Breast epithelium (tissue), 4 donors: ENCODE measurements around the gene GMDS. TPM values are rescaled to one million over a fixed set of nuclear protein-coding genes. Genes with fewer than 3 reads are reported as not detected.

Source experiments
- DNase-seq, 2 donors: peaks; one replicate each; pipeline ENCODE4 v3.0.0-alpha.2; 2019; ENCODE audit warnings: low spot score in 2 of 2
- H3K27ac ChIP-seq, 2 donors: fragments of 200-600 bp; sonication (generic) in 1 of 2; one replicate each; pipeline ENCODE4 v1.5.1; 2016 to 2019; ENCODE audit warnings: mild to moderate bottlenecking in 1 of 2
- H3K27me3 ChIP-seq, 2 donors: fragments of 200-600 bp; sonication (generic) in 1 of 2; one replicate each; pipeline versions ENCODE4 v1.5.1 to v1.6.0; 2017 to 2019; ENCODE audit warnings: control low read depth in 1 of 2, mild to moderate bottlenecking in 1 of 2
- H3K36me3 ChIP-seq: fragments of 200-600 bp; one replicate; pipeline ENCODE4 v1.5.1; 2019
- H3K4me1 ChIP-seq, 2 donors: fragments of 200-600 bp; sonication (generic); one replicate each; pipeline ENCODE4 v1.5.1; 2016 to 2019; ENCODE audit warnings: control low read depth in 1 of 2
- H3K4me3 ChIP-seq, 3 donors: fragments of 200-600 bp; sonication (generic); 1 replicate in 2 of 3; 2 replicates in 1 of 3; pipeline ENCODE4 v1.5.1; 2016 to 2019; ENCODE audit warnings: mild to moderate bottlenecking in 3 of 3, moderate library complexity in 2 of 3
- H3K9me3 ChIP-seq, 2 donors: fragments of 200-600 bp; sonication (generic) in 1 of 2; one replicate each; pipeline ENCODE4 v1.5.1; 2016 to 2019; ENCODE audit warnings: control low read depth in 1 of 2
- CTCF ChIP-seq, 3 donors: fragments of 450-650 bp; IDR thresholded peaks; one replicate each; pipeline ENCODE4 v1.5.1; 2016 to 2017; ENCODE audit warnings: antibody characterized with exemption in 3 of 3, mild to moderate bottlenecking in 3 of 3, moderate library complexity in 3 of 3
- POLR2A ChIP-seq: fragments of 450-650 bp; IDR thresholded peaks from one replicate; pipeline ENCODE4 v1.6.1; 2016; ENCODE audit warnings: antibody characterized with exemption, mild to moderate bottlenecking, moderate library complexity
- POLR2AphosphoS5 ChIP-seq, 3 donors: sonication (generic); formaldehyde crosslinking; IDR thresholded peaks; one replicate each; pipeline ENCODE4 v1.6.1; 2017; ENCODE audit warnings: antibody characterized with exemption in 3 of 3
- intact Hi-C: fragments of 100-400 bp; cut with DNase I; formaldehyde crosslinking; loops from one replicate; pipeline ENCODE4 v1.15.1; 2023; ENCODE audit warnings: low total_unique reads
- total RNA-seq, 3 donors: library from RNA; depleted of rRNA; stranded (reverse); fragments of >200 nt; gene quantifications; one replicate each; pipeline ENCODE4 v1.1.0, GENCODE V29; 2016

Gene GMDS
- total RNA-seq, 3 donors from 2014 or later: 7.5 to 29.2 (median 17.0) TPM

DNA sequence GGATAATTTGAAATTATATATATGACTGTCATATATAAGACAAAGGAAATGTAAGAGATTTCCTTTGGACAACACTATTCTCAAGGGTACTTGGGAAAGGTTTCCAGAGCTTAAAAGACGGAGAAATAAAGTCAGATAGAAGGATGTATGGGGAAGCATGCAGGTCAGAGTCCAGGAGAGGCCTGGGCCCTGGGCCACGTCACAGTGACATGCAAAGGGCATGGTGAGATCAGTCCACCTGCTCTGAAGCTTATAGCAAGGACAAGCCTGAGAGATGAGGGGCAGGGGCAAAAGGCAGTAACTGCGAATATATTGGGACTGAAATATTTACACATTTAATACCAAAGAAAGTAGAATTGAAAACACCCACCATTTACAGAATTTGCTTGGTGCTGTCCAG, 24.6 kb upstream of the GMDS start:
- H3K36me3 ChIP-seq: no peaks in the 10 kb centered on the region
- no peaks in the 10 kb centered on the region for H3K9me3 ChIP-seq
- no peak overlapping the region for H3K4me3 ChIP-seq
- no peaks in the 10 kb centered on the region for H3K27me3 ChIP-seq
- no peaks in the 10 kb centered on the region for H3K4me1 ChIP-seq
- no peak overlapping the region for H3K27ac ChIP-seq
- no peak for DNase-seq
- TF ChIP-seq POLR2AphosphoS5 (IDR thresholded peaks at IDR 0.05) (no peak), POLR2A (no peak), CTCF (IDR thresholded peaks at IDR 0.05) (no peak)
- intact Hi-C loops: no loop called here

- TF ChIP-seq POLR2AphosphoS5 (IDR thresholded peaks at IDR 0.05) (no peak), POLR2A (no peak), CTCF (IDR thresholded peaks at IDR 0.05) (no peak)
- intact Hi-C loops: no loop called here
- no peak for DNase-seq
- H3K27ac ChIP-seq: no peak overlapping the region
- H3K9me3 ChIP-seq: no peaks in the 10 kb centered on the region
- no peak overlapping the region for H3K4me3 ChIP-seq
- no peaks in the 10 kb centered on the region for H3K27me3 ChIP-seq
- H3K36me3 ChIP-seq: no peaks in the 10 kb centered on the region
- no peaks in the 10 kb centered on the region for H3K4me1 ChIP-seq
Measured at GRCh38 chr6:2266841-2267240, 21.4 kb upstream of the GMDS start.

DNA sequence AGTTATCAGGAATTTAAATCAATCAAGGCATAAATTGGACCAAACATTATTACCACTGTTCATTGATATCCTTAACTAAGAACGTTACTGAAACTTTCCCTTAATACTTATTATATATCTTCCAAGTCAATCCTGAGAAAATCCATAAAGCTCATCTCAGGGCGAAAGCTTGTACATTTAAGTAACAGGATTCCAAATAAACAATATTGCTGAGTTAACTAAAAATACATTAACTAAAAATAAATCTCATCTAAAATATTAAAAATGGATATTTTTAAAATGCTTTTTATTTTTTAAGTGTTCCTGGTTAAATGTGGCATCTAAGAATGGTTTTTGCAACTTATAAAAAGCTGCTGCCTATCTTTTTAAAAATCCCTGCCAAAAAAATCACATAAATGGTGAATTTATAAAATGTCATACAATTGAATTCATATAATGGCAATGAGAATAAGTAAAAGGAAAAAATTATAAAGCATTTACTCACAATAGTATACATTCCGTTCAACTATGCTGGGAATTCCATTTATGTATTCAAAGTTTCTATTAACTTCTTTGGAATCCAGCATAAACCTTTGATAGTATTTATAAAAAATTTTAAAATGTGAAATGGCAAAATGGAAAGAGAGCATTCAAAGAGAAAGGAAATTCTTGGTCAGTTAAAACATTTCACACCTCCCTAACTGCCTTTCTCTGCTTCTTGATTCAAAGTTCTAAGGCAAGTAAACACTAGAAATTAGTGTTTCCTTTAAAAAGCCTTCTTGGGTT, 20.8 kb upstream of the GMDS start:
- H3K4me3 ChIP-seq: no peak overlapping the region
- no peaks in the 10 kb centered on the region for H3K4me1 ChIP-seq
- H3K27me3 ChIP-seq: no peaks in the 10 kb centered on the region
- no peaks in the 10 kb centered on the region for H3K36me3 ChIP-seq
- no peaks in the 10 kb centered on the region for H3K9me3 ChIP-seq
- no peak for DNase-seq
- TF ChIP-seq CTCF (IDR thresholded peaks at IDR 0.05): no peak
- no peak for TF ChIP-seq POLR2A
- no peak for TF ChIP-seq POLR2AphosphoS5 (IDR thresholded peaks at IDR 0.05)
- no peak overlapping the region for H3K27ac ChIP-seq
- intact Hi-C loops: no loop called here

- H3K36me3 ChIP-seq: no peaks in the 10 kb centered on the region
- TF ChIP-seq POLR2AphosphoS5 (IDR thresholded peaks at IDR 0.05): no peak
- no peak for TF ChIP-seq POLR2A
- no peak for TF ChIP-seq CTCF (IDR thresholded peaks at IDR 0.05)
- intact Hi-C loops: no loop called here
Measured at GRCh38 chr6:2264932-2265331, 19.5 kb upstream of the GMDS start.

GRCh38 chr6:2263896-2264295, 18.5 kb upstream of the GMDS start:
- H3K27me3 ChIP-seq: no peaks in the 10 kb centered on the region
- no peak for DNase-seq
- intact Hi-C loops: no loop called here
- no peaks in the 10 kb centered on the region for H3K9me3 ChIP-seq
- H3K4me1 ChIP-seq: no peaks in the 10 kb centered on the region
- no peaks in the 10 kb centered on the region for H3K36me3 ChIP-seq
- TF ChIP-seq CTCF (IDR thresholded peaks at IDR 0.05): no peak
- TF ChIP-seq POLR2A: no peak
- no peak for TF ChIP-seq POLR2AphosphoS5 (IDR thresholded peaks at IDR 0.05)
- H3K4me3 ChIP-seq: no peak overlapping the region
- no peak overlapping the region for H3K27ac ChIP-seq

More at GRCh38 chr6:2264932-2265331, 19.5 kb upstream of the GMDS start:
- Histone ChIP-seq H3K27ac (no peak overlapping the region), H3K4me1 (no peaks in the 10 kb centered on the region), H3K9me3 (no peaks in the 10 kb centered on the region), H3K4me3 (no peak overlapping the region), H3K27me3 (no peaks in the 10 kb centered on the region)
- DNase-seq: no peak
